Epithelial cell of alveolus of lung (primary cell): ENCODE measurements around the gene NR3C1. TPM values are rescaled to one million over a fixed set of nuclear protein-coding genes. Genes with fewer than 3 reads are reported as not detected.

ENCODE experiments used
- total RNA-seq: library from RNA; depleted of rRNA; stranded (reverse); fragments of >200 nt; gene quantifications from 2 replicates; pipeline ENCODE4 v1.2.1, GENCODE V29; 2015

Gene NR3C1
- 31.1 and 39.2 TPM in 2 replicates for total RNA-seq

DNA sequence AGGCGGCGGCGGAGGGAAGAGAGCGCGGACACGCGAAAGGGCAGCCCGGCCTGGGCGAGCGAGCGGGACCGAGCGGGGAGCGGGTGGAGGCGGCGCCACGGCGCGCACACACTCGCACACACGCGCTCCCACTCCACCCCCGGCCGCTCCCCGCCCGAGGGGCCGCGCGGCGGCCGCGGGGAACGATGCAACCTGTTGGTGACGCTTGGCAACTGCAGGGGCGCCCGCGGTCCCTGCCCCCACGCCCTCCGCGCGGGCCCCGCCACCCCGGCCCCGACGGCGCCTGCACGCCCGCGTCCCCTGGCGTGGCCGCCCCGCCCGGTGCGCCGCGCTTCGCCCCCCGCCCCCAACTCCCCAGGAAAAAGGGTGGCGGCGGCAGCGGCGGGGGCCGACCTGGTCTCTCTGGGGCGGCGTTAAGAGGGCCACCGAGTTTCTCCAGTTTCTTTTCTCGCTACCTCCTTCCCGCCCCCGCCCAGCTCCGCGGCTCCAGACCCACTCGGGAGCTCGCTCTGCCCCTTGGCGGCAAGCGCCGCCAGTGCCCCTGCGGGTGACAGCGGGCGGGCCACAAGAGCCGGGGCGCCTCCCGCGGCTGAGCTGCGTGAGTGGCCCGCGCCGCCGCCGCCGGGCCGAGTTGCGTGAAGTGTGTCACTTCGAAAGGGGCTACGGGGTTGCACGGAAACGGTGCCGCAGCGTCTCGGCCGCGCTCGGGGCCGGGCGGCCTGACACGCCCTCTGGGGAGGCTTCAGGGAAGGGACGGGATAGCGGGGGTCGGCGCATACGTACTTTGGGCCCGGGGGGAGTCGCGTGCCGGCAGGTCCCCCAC lies at the start of gene NR3C1:
Gene NR3C1 (minus strand): TSS at position 94 of the 823 bp plus-strand sequence. CDS start 2,847 bp downstream, outside the sequence.

